KMS-11 (cell line): ENCODE results near the gene MAP3K4.

ENCODE experiments used
- H2AFZ ChIP-seq: fragments of 200-600 bp; sonication (generic); 2 replicates; pipeline ENCODE4 v1.6.1; 2016; ENCODE audit warnings: antibody characterized with exemption, mixed run types, low read depth
- H3K27ac ChIP-seq: fragments of 200-600 bp; sonication (generic); 2 replicates; pipeline ENCODE4 v1.6.1; 2016; ENCODE audit warnings: mild to moderate bottlenecking, mixed run types
- H3K27me3 ChIP-seq: fragments of 200-600 bp; sonication (generic); 2 replicates; pipeline ENCODE4 v1.6.1; 2017; ENCODE audit warnings: mild to moderate bottlenecking, low read depth, mixed run types, moderate library complexity; ENCODE audit not compliant: insufficient read depth
- H3K36me3 ChIP-seq: fragments of 200-600 bp; sonication (generic); 2 replicates; pipeline ENCODE4 v1.6.1; 2017; ENCODE audit warnings: mild to moderate bottlenecking, mixed run types; ENCODE audit not compliant: insufficient read depth
- H3K4me1 ChIP-seq: fragments of 200-600 bp; sonication (generic); 2 replicates; pipeline ENCODE4 v1.6.1; 2016; ENCODE audit warnings: mild to moderate bottlenecking, low read depth, mixed run types; ENCODE audit not compliant: poor library complexity, severe bottlenecking
- H3K4me2 ChIP-seq: fragments of 200-600 bp; sonication (generic); 2 replicates; pipeline ENCODE4 v1.7.0; 2016; ENCODE audit warnings: mild to moderate bottlenecking, mixed run types
- H3K4me3 ChIP-seq: fragments of 200-600 bp; sonication (generic); IDR thresholded peaks from 2 replicates; pipeline ENCODE4 v1.6.1; 2017; ENCODE audit warnings: low read depth, low read length, mixed read lengths; ENCODE audit not compliant: insufficient read depth
- H3K79me2 ChIP-seq: fragments of 200-600 bp; sonication (generic); 2 replicates; pipeline ENCODE4 v1.6.1; 2016; ENCODE audit warnings: low read depth, mixed run types; ENCODE audit not compliant: insufficient read depth
- H3K9ac ChIP-seq: fragments of 200-600 bp; sonication (generic); 2 replicates; pipeline ENCODE4 v1.6.1; 2016; ENCODE audit warnings: mild to moderate bottlenecking, mixed run types
- H4K20me1 ChIP-seq: fragments of 200-600 bp; sonication (generic); 2 replicates; pipeline ENCODE4 v1.6.1; 2016; ENCODE audit warnings: mild to moderate bottlenecking, mixed run types; ENCODE audit not compliant: insufficient read depth
- CTCF ChIP-seq: fragments of 200-600 bp; sonication (generic); conservative IDR thresholded peaks from 2 replicates; pipeline ENCODE4 v1.6.1; 2017; ENCODE audit warnings: low read depth, mild to moderate bottlenecking, antibody characterized with exemption, low read length, moderate library complexity, mixed read lengths

The MAP3K4 gene

GRCh38 chr6:161003336-161003735 is 11.8 kb downstream of the MAP3K4 start:
- H3K79me2 ChIP-seq = peaks cover 82% of the 10 kb centered on the region
- TF ChIP-seq CTCF = no peak
- no peaks in the 10 kb centered on the region for H3K36me3 ChIP-seq
- no peak overlapping the region for H3K4me2 ChIP-seq
- H4K20me1 ChIP-seq = 0 out of 2 replicates have a peak, but pooled peaks cover 5% of the 10 kb centered on the region
- H2AFZ ChIP-seq = no peak overlapping the region
- H3K27ac ChIP-seq = no peak overlapping the region
- no peaks in the 10 kb centered on the region for H3K27me3 ChIP-seq
- H3K4me1 ChIP-seq = peaks cover 19% of the 10 kb centered on the region
- H3K4me3 ChIP-seq = no peak overlapping the region
- H3K9ac ChIP-seq = no peak overlapping the region

- no peak overlapping the region for H3K9ac ChIP-seq
- no peaks in the 10 kb centered on the region for H3K27me3 ChIP-seq
- TF ChIP-seq CTCF = no peak
- no peaks in the 10 kb centered on the region for H3K36me3 ChIP-seq
- H3K79me2 ChIP-seq = peaks cover 91% of the 10 kb centered on the region
- no peak overlapping the region for H3K4me2 ChIP-seq
- H3K27ac ChIP-seq = no peak overlapping the region
- H2AFZ ChIP-seq = no peak overlapping the region
- peaks cover 9% of the 10 kb centered on the region for H3K4me1 ChIP-seq
- no peak overlapping the region for H3K4me3 ChIP-seq
- no peaks in the 10 kb centered on the region for H4K20me1 ChIP-seq
Measured at GRCh38 chr6:161008245-161008644, 16.7 kb downstream of the MAP3K4 start.

- H2AFZ ChIP-seq = no peak overlapping the region
- H3K36me3 ChIP-seq = no peaks in the 10 kb centered on the region
- no peaks in the 10 kb centered on the region for H4K20me1 ChIP-seq
- H3K27me3 ChIP-seq = no peaks in the 10 kb centered on the region
- no peak overlapping the region for H3K4me3 ChIP-seq
- no peak overlapping the region for H3K9ac ChIP-seq
- no peak overlapping the region for H3K4me2 ChIP-seq
- peaks cover 89% of the 10 kb centered on the region for H3K79me2 ChIP-seq
- no peak for TF ChIP-seq CTCF
- H3K4me1 ChIP-seq = peaks cover 3% of the 10 kb centered on the region
- no peak overlapping the region for H3K27ac ChIP-seq
Measured at GRCh38 chr6:161009991-161010390, 18.4 kb downstream of the MAP3K4 start.

GRCh38 chr6:161010418-161010817 is 18.8 kb downstream of the MAP3K4 start:
- TF ChIP-seq CTCF = no peak
- Histone ChIP-seq H4K20me1 (no peaks in the 10 kb centered on the region), H3K79me2 (peaks cover 90% of the 10 kb centered on the region), H3K27me3 (no peaks in the 10 kb centered on the region), H3K4me2 (no peak overlapping the region), H3K27ac (no peak overlapping the region), H3K4me3 (no peak overlapping the region), H3K36me3 (no peaks in the 10 kb centered on the region), H2AFZ (no peak overlapping the region), H3K9ac (no peak overlapping the region), H3K4me1 (peaks cover 3% of the 10 kb centered on the region)
